ENCODE measurements around the gene RASSF5.
"Not testable (repeated sequence)": the region's sequence is repeated elsewhere in the genome, so short reads cannot be mapped to it uniquely, and the experiment has no call there.

RASSF5 gene

DNA sequence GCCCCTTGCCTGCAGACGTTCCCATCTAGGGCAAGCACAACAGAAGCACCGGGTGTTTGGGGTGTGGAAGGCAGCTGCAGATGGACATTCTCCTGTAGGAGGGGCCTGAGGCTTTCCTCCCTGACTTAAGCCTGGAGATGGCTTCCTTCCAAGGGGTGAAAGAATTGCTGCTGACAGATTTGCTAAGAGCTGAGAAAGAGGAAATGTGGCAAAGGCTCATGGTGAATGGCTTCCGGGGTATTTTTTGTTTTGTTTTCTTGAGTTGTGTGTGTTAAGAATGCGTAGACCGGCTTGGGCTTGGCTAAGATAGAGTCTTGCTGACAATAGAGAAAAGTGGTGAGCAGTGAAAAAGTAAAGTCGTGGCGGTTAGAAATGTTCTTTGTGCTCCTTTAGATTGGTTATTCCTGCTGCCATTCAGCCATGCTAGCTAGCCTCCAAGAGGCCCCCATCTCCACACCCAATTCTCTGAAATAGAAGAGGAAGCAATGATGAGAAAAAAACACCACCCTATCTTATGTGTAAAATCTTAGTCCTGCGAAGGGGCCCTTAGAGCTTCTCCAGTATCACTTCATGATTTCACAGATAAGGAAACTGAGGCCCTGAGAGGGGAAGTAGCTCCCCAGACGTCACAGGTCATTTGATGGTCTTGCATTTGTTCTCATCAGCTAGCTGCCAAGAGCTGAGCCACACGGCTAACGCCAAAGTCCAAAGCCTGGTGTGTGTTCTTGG, 68.0 kb downstream of the RASSF5 start:
- FAIRE-seq, result no peak

DNA sequence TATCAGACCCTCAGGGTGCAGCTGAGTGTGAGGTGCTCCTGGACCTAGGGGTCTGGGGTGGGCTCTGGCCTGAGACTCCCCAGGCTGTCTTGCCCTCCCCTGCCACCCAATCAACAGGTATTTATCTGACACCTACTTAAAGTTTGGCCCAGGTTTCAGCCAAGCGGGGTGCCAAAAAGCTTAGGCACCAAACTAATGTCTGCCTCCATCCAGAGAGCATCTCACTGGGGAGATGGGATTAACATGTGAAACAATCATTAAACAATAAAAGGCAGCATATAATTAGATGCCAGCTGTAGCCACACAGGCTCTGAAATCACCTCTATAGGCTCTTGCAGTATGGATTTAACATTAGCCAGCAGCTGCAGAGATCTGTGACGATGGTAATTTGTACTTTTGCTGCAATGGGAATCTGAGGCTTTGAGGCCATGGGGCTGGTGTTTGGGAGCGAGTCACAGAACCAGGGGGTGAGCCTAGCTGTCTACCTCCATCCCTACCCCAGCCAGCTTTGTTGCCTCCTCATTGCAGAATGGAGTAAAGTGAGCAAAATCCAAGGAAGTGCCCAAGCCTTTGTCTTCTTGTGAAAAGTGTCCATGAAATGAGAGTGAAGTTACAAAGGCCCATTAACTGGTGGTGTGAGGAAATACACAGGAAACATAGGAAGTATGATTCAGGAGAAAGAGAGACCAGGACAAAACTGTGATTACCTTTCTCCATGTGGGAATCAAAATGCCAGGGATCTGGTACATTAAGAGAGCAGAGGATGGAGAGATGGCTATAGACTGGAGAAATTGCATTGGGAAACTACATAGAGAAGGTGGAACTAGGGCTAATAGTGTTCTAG, 68.8 kb downstream of the RASSF5 start:
- no peak for FAIRE-seq

DNA sequence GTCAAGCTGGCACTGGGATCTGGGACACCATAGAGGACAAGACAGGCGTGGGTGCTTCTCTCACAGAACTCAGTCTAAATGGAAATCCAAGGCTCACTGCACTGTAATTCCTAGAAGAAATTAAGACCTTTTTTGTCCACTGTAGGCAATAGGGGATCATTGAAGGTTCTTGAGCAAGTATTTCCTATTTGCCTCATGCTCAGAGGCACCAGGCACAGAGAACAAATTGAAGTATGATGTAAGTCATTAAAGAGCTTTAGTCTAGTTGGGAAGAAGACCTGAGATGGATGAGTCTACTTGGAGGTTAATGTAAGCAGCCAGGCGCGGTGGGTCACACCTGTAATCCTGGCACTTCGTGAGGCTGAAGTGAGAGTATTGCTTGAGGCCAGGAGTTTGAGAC, 70.3 kb downstream of the RASSF5 start:
- no peak for FAIRE-seq

DNA sequence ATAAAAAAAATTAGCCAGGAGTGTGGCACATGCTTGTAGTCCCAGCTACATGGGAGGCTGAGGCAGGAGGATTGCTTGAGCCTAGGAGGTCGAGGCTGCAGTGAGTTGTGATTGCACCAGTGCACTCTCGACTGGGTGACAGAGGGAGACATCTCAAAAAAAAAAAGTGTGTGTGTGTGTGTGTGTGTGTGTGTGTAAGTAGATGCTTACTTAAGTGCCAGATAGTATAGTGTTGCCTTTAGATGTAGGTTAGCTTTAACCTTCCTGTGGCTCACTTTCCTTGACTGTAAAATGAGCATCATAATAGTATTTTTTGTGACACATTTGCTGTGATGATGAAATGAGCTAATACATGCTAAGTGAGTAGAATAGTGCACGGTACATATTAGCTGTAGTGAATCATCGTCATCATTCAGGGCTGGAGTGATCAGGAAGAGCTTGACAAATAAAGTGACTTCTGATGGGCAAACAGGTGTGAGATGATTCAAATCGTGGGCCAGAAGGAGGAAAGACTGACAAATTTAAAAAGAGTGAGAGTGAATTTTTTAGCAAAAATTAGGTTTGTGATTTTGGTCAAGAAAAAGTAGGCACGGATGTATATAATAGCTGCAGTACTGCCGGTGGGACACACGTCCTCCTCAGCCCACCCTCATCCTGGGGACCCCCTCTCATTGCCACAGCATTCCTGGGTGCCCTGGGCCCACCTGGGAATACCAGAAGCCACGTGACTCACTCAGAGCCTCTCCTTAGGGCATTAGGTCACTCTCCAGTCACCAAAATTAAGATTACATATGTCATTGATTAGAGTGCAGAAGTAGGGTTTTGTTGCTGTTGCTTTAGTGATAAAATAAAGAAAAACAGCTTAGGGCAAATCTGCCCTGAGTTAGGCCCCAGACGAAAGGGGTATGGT, 71.0 kb downstream of the RASSF5 start:
- FAIRE-seq, result no peak

DNA sequence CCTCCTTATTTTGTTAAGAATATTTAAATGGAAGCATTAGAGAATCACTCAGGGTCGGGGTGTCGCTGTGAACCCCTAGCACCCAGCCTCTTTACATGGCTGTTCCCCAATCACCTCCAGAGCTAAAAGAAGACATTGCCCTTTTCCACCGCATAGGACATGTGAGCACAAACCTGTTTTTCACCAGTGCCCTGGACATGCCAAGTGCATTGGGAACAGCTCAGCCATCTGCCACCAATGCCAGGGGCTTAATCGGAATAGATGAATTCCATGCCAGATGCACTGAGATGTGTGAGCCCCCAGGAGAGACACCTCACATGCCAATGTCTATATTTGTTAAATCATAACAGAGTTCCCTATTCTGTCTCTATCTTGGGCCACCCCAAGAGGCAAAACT, 71.6 kb downstream of the RASSF5 start:
- no peak for FAIRE-seq

DNA sequence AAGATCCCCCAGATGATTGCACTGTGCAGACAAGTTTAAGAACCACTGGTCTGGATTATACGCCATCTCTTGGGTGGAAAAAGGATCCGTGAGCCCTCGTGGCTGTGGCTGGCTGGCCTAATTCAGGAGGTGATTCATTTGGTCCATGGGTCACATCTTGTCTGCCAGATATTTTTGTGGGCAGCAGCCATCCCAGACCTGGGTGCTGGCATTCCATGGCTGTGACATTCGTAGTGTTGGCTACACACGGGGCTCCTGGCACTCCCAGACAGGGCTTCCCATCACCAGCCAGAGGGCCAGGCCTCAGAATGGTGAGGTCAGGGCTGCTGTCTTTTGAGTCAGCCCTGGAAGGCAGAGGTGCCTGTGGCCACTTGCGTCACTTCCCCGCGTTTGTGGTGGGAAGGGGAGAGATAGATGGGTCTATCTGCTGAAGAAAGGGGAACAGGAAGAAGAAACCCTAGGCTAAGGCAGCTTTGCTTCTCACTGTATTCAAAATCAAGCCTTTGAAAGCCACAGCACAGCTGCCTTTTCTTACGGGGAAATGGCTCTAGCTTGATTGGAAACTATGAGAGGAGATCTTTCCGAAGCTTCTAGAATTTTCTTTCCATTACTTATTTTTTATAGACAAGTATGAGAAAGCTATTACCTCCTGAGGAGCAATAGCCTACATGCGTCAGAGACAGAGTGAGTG, 72.6 kb downstream of the RASSF5 start:
- no peak for FAIRE-seq

DNA sequence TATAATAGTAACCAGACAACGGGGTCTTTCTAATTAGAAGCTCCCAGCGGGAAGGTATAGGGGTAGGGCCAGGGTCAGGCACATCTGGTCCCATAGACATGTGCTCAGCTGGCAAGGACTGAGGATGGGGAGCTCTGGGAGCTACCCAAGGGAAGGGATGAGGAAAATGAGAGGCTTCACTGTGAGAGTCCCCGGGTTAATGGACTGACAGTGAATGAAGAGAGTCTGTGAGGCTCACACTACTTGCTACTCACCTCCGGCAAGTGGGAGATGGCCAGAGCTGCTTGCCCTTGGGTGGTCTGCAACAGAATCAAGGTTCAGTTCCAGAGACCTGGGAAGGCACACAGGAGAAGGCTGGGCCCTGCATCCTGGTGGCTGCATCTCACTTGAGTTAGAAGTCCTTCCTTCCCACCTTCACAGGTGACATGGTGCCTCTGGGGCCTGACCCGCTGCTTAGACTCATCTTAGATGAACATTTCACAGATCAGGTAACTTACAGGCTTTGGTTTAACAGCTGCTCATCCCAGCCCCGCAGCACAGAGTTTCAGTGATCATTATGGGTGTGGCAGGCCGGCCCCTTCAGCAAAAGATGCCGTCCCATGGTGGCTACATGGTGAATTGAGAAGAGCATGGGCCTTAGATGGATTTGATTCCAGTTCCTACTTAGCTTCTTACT, 73.2 kb downstream of the RASSF5 start:
- FAIRE-seq, result no peak

DNA sequence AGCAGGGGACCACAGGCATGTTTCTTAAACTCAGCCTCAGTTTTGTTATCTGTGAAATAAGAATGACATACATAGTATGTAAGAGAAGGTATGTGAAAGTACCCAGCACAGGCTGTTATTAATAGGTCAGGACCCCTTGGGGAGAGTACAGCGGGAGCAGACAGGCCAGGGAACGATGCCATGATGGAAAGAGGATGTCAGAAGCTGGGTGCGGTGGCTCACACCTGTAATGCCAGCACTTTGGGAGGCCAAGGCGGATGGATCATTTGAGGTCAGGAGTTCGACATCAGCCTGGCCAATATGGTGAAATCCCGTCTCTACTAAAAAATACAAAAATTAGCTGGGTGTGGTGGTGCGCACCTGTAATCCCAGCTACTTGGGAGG, 73.8 kb downstream of the RASSF5 start:
- not testable (repeated sequence) for FAIRE-seq

DNA sequence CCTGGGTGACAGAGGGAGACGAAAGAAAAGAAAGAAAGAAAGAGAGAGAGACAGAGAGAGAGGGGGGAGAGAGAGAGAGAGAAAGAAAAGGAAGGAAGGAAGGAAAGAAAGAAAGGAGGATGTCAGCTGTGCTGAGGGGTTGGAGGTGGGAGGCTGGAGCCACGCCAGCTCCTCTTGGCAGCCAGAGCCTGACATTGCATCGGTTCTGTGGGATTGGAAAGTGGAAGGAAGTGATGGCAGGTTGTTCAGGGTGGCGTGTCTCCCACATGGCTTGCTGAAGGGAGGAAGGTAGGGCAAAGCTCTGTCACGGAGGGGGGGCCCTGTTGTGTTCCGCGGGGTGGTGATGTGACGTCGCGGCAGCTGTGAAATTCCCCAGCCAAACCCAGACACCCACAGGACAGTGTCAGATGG, 74.2 kb downstream of the RASSF5 start:
- FAIRE-seq, result no peak

DNA sequence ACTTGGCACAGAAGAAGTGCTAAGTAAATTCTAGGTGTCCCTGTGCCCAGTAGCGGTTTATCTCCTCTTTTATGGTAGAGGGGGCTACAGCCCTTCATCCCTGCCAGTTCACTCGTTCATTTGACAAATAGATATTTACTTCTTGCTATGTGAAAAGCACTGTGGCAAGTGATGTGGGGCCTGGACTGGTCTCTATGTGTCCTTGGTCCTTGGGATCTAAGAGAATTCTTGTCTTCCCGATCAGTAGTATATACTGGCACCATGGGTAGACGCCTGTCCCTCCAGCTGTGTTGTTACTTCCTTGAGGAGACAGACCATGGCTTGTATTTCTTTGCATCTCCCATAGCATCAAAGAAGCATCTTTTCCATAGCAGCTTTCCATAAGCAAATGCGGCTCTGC, 75.2 kb downstream of the RASSF5 start:
- no peak for FAIRE-seq

DNA sequence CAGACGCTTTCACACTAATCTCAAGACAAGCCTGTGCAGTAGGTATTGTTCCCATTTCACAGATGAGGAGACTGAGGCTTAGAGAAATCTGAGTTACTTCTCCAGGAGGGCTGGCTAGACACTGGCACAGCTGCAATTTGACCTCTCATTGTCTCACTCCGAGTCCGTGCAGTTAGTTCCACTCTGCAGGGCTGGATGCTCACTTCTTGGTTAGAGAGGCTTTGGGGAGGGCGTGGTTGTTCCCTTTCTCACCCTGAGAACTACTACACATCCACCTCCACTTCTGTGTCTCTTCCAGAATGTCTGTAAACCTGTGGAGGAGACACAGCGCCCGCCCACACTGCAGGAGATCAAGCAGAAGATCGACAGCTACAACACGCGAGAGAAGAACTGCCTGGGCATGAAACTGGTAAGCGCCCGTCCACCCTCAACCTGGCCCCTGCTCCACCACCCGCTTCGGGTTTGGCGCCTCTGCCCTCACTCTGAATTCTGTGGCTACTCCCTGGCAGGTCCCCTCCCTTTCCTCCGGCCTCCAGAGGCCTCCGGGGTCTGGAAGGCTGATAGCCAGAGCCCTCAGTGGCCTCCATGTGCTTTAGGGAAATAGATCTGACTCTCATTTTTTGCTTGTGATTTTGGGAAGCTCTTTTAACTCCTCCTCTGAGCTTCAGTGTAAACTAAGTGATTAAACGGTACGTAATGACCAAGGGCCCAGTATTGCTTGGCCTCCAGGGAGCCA, 75.8 kb downstream of the RASSF5 start:
- FAIRE-seq, result no peak

DNA sequence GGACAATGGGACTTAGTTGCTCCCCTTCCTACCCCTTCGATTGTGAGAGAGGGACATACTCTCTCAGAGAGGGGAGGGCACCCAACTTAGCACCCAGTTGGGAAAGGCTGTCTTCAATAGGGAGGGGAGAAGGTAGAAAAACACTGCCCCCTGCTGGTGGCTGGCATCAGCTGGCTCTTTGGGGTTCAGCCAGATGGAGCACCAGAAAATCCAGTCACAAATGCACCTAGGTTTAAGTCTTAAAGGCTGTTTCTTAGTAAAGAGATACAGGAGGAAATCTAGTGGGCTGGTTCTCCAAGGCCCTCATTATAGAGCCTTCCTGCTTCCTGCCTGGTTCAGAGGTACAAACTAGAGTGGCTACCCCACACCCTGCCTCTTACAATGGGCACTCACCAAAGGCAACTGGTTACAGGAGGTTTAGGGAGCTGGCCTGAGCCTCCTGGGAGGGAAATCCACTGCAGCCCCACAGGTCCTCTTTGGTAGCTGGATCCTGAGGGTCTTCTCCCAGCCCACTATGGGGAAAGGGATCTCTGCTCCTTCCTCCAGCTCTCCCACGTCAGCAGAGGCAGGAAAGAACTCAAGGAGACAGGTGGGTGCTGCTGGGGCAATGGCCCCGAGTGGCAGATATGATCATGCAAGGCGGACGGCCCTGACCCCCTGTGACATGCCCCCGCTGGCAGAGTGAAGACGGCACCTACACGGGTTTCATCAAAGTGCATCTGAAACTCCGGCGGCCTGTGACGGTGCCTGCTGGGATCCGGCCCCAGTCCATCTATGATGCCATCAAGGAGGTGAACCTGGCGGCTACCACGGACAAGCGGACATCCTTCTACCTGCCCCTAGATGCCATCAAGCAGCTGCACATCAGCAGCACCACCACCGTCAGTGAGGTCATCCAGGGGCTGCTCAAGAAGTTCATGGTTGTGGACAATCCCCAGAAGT, 76.6 kb downstream of the RASSF5 start:
- FAIRE-seq, result no peak

DNA sequence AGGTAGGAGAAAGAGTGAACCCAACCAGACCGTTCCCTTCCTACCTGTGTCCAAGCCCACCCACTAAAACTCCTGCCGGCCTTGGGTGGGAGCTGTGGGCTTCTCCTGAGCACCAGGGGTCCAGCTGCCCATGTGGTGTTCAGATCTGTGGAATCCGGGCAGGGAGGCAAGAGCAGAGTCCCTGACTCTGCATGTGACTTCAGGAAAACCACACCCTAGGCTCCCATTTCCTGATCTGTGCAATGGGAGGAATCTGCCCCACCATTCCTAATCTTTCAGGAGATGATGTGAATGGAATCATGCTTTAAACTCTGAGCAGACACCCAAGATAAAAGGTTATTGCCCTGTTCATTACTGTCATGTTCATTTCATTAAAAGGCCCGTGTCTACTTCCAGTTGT, 77.4 kb downstream of the RASSF5 start:
- FAIRE-seq, result no peak

DNA sequence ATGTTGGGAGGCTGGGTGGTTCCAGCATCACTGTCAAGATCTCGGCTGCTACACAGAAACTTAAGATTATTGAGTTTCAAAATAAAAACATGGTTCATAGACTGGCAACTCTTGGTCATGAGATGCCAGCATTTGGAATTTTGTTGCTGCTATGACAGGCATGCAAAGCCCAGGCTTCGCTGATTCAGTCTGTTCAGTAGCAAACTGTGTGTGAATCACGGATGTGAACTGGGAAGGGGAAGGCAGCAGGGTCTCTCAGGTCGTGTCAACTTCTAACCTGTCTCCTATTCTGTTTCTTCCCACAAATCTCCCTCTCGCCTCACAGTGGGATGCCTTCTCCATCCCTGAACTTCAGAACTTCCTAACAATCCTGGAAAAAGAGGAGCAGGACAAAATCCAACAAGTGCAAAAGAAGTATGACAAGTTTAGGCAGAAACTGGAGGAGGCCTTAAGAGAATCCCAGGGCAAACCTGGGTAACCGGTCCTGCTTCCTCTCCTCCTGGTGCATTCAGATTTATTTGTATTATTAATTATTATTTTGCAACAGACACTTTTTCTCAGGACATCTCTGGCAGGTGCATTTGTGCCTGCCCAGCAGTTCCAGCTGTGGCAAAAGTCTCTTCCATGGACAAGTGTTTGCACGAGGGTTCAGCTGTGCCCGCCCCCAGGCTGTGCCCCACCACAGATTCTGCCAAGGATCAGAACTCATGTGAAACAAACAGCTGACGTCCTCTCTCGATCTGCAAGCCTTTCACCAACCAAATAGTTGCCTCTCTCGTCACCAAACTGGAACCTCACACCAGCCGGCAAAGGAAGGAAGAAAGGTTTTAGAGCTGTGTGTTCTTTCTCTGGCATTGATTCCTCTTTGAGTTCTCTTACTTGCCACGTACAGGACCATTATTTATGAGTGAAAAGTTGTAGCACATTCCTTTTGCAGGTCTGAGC, 79.4 kb downstream of the RASSF5 start:
- no peak for FAIRE-seq

DNA sequence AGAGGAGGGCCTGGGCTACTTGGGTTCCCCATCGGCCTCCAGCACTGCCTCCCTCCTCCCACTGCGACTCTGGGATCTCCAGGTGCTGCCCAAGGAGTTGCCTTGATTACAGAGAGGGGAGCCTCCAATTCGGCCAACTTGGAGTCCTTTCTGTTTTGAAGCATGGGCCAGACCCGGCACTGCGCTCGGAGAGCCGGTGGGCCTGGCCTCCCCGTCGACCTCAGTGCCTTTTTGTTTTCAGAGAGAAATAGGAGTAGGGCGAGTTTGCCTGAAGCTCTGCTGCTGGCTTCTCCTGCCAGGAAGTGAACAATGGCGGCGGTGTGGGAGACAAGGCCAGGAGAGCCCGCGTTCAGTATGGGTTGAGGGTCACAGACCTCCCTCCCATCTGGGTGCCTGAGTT, 80.6 kb downstream of the RASSF5 start:
- no peak for FAIRE-seq

DNA sequence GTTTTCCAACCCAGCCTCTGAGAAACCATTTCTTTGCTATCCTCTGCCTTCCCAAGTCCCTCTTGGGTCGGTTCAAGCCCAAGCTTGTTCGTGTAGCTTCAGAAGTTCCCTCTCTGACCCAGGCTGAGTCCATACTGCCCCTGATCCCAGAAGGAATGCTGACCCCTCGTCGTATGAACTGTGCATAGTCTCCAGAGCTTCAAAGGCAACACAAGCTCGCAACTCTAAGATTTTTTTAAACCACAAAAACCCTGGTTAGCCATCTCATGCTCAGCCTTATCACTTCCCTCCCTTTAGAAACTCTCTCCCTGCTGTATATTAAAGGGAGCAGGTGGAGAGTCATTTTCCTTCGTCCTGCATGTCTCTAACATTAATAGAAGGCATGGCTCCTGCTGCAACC, 81.2 kb downstream of the RASSF5 start:
- FAIRE-seq, result no peak

DNA sequence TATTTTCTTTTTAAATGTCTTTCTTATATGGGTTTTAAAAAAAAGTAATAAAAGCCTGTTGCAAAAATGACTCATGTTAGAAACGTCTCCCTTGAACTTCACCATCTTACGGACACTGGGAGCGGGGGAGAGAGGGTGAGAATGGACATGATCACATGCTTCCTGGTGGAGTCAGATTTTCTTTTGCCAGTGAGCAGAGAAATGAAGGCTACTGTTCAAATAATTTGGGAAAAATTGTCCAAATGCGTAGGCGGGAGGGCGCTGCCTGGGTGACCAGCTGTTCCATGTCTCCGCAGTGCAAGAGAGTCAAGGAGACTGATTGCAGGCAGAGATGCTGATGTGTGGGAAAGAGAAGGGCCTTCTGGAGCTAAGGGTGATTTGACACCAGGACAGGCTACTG, 81.9 kb downstream of the RASSF5 start:
- no peak for FAIRE-seq

DNA sequence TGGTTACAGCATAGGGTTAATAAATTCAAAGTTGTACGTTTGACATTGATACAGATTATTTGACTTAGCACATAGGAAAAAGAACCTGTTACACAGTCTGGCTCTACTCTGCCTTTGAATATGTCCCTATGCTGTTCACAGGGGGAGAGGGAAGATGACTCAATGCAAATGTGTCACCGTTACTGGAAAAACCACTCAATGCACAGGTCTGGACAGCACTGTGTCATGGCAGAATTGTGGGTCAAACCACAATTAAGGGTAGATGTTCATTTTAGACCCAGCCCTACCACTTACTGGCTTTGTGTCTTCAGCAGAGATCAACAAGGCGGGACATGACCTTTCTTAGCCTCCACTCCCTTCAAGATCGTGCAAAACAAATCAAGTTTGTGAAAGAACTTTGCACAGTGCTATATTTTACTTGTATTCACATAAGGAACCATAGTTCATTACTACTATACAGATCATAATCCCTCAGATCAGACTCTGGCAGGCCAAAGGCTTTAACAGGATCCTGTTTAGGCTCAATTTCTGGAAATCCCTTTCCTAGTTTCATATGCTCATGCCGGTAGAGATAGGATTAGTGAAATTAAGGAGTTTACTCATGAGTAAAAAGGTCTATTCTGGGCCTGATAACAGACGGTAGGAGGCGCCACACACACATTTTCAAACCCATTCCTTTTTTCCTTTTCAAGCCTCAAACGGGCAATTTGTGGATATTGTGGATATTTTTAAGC, 82.9 kb downstream of the RASSF5 start:
- FAIRE-seq, result no peak

All from G401.6 (cell line).